A549 treated with CORT108297 at 1 μM for 4 hours (cell line): ENCODE data around the gene GSTT2B. TPM values are rescaled to one million over a fixed set of nuclear protein-coding genes. Genes with fewer than 3 reads are reported as not detected.

ENCODE experiments used
- total RNA-seq: library from RNA; stranded (reverse); fragments of 200-300 nt; extraction: Qiagen RNA extraction; gene quantifications from 5 replicates; pipeline ENCODE4 v1.2.3, GENCODE V29; 2022

GSTT2B gene, protein sequence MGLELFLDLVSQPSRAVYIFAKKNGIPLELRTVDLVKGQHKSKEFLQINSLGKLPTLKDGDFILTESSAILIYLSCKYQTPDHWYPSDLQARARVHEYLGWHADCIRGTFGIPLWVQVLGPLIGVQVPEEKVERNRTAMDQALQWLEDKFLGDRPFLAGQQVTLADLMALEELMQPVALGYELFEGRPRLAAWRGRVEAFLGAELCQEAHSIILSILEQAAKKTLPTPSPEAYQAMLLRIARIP
- total RNA-seq, result 0.21 to 0.47 TPM (median 0.35 TPM) in 5 replicates

DNA sequence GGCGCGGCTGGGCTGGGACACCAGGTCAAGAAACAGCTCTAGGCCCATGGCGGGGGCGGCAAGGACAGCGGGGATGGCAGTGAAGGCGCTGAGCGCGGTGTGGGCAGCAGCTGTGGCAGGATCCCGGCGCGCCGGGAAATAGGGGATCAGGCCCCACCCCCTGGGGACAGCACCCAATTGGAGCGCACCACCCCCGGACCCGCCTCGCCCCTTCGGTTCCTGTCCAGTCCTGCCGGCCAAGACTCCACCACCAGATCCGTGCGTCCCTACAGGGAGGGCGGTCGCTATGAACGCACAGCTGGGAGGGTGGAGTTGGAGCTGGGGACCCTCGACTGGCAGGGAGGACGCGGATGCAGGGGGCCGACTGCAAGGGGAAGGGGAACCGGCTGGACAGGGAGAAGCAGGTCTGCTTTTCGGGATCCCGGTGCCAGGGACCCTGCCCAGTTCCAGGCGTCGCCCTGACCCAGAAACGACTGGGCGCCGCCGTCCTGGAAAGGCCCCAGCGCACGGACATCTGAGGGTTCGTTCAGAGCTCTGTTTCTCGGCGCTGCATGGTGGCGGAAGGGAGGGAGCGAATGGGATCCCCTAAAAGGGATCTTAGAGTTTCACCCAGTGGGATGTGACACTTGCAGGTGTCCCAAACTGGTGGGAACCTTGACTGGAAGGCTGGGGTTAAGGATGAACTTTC is at the start of gene GSTT2B:
TSS of gene GSTT2B (minus strand) at position 112 of the 688 bp plus-strand sequence. CDS start at position 48, 64 bp downstream.

DNA sequence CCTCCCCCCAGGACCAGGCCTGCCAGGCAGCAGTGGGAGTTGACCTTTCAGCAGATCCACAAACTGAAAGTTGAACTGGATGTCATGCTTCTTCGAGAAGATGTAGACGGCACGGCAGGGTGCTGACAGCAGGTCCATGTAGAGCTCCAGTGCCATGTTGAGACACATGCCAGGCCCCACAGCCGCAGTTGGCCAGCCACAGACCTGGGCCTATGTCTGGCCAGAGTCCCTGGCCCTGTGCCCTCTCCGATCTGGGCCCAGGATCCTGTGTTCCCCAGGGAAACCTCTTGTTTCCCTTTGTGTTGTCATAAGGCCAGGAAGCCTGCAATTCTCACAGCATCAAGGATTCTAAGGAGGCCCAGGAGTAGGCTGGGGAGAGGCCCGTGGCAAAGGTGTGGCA is 44.2 kb upstream of the GSTT2B start, which contains the start of gene GSTT4:
TSS of gene GSTT4 (minus strand) at position 253 of the 400 bp plus-strand sequence. CDS start at position 156, 97 bp downstream.

DNA sequence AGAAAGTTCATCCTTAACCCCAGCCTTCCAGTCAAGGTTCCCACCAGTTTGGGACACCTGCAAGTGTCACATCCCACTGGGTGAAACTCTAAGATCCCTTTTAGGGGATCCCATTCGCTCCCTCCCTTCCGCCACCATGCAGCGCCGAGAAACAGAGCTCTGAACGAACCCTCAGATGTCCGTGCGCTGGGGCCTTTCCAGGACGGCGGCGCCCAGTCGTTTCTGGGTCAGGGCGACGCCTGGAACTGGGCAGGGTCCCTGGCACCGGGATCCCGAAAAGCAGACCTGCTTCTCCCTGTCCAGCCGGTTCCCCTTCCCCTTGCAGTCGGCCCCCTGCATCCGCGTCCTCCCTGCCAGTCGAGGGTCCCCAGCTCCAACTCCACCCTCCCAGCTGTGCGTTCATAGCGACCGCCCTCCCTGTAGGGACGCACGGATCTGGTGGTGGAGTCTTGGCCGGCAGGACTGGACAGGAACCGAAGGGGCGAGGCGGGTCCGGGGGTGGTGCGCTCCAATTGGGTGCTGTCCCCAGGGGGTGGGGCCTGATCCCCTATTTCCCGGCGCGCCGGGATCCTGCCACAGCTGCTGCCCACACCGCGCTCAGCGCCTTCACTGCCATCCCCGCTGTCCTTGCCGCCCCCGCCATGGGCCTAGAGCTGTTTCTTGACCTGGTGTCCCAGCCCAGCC is 18.7 kb upstream of the GSTT2B start, which contains the start of gene GSTT2:
TSS of gene GSTT2 (plus strand) at position 578 of the 684 bp plus-strand sequence.

DNA sequence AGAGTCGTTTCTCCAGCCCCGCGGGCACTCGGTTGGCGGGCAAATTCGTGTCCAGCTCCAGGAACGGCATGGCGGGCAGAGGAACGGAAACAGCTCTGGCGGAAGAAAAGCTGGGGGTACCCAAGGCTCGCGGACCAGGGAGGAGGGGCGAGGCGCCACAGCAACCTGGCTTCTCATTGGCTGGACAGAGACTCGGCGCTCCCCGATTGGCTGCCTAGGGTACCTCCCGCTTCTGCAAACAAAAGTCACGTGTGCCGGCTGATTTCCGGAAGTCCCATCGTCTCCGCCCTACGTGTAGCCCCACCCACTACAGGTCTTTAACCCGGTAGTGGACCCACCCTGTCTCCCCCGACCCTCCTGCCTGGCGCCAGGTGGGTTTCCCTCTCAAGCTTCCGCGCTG is 13.3 kb upstream of the GSTT2B start, which contains the start of gene DDT:
TSS of gene DDT (minus strand) at position 97 of the 400 bp plus-strand sequence. CDS start at position 70, 27 bp downstream.

GRCh38 chr22:23966568-23966967 is 5.6 kb upstream of the GSTT2B start, which contains the start of gene DDTL:
DDTL (plus strand) TSS chr22:23966888; CDS start chr22:23966915, 27 bp downstream.

Other genes with a start within 250 kb of the GSTT2B start
- gene ZNF70, start 210.1 kb downstream of the GSTT2B start, total RNA-seq, result 0.82 to 1.3 TPM (median 0.96 TPM) in 5 replicates
- gene VPREB3, start 206.8 kb downstream of the GSTT2B start, total RNA-seq, result 0.82 to 1.9 TPM (median 1.00 TPM) in 5 replicates
- gene C22orf15, start 198.2 kb downstream of the GSTT2B start, total RNA-seq, result not detected in 5 replicates
- gene CHCHD10, start 193.2 kb downstream of the GSTT2B start, total RNA-seq, result 73.8 to 194 TPM (median 186 TPM) in 5 replicates
- gene MMP11, start 188.3 kb downstream of the GSTT2B start, total RNA-seq, result 0.12 to 0.24 TPM (median 0.21 TPM) in 5 replicates
- gene SMARCB1, start 174.2 kb downstream of the GSTT2B start, total RNA-seq, result 47.8 to 56.3 TPM (median 51.4 TPM) in 5 replicates
- 0.17 to 1.6 TPM (median 0.34 TPM) in 5 replicates for gene DERL3, start 122.2 kb downstream of the GSTT2B start, total RNA-seq
- 6.4 to 9.9 TPM (median 9.7 TPM) in 5 replicates for gene SLC2A11, start 103.3 kb downstream of the GSTT2B start, total RNA-seq
- gene MIF, start 66.8 kb downstream of the GSTT2B start, total RNA-seq, result 477 to 982 TPM (median 945 TPM) in 5 replicates
- gene DDTL, start 5.7 kb upstream of the GSTT2B start, total RNA-seq, result 1.5 to 2.1 TPM (median 1.9 TPM) in 5 replicates
- 108 to 180 TPM (median 165 TPM) in 5 replicates for gene DDT, start 13.2 kb upstream of the GSTT2B start, total RNA-seq
- 0.11 to 0.20 TPM in 2 of 5 replicates, not detected in the others for gene GSTT2, start 18.9 kb upstream of the GSTT2B start, total RNA-seq
- gene GSTT4, start 44.3 kb upstream of the GSTT2B start, total RNA-seq, result not detected in 5 replicates
- 18.4 to 27.6 TPM (median 24.8 TPM) in 5 replicates for gene CABIN1, start 50.1 kb upstream of the GSTT2B start, total RNA-seq
- 51.8 to 70.7 TPM (median 69.9 TPM) in 5 replicates for gene SUSD2, start 220.3 kb upstream of the GSTT2B start, total RNA-seq